Fibroblast of mammary gland (primary cell): ENCODE results near the gene MANSC1.

ENCODE experiments used
- DNase-seq: peaks from one replicate; pipeline ENCODE4 v3.0.0-alpha.2; 2010; ENCODE audit warnings: low read depth
- H3K4me3 ChIP-seq: 2 replicates; pipeline ENCODE4 v1.5.1; 2011; ENCODE audit warnings: low read depth, mild to moderate bottlenecking, low read length, moderate library complexity; ENCODE audit not compliant: control insufficient read depth
- TF ChIP-seq, protein P1 (sequence below): conservative IDR thresholded peaks from 2 replicates; pipeline ENCODE4 v1.5.1; 2011; ENCODE audit warnings: low read depth, low read length, inconsistent platforms; ENCODE audit not compliant: control insufficient read depth, insufficient read depth

Gene MANSC1

DNA sequence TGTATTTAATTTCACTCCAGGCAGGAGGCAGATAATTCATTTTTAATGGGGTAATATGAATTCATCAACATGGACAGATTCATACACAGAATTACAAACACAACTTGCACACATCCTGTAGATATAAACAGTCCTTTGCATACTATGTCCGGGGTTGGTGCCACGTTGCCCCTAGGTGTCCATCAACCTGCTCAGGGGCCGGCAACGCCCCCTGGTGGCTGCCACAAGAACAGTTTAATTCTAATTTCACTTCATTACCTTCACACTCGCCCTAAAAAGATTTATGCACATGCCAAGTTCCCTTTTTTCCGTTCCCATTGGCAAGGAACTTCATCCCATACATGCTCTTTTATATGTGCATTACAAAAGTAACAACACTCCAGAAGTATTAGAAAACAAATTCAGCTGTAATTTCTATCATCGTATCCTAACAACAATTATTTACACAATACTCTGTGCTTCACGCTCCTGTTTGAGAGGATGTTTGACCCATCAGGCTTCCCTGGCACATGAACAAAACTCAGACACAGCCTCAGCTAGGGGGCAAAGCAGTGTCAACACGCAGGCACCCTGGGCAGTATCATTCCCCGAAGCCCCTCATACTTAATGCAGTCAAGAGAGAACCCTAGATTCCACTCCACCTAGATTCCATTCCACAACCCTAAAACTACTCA lies 15.5 kb downstream of the MANSC1 start:
- H3K4me3 ChIP-seq: no peak overlapping the region
- TF ChIP-seq, protein P1, sequence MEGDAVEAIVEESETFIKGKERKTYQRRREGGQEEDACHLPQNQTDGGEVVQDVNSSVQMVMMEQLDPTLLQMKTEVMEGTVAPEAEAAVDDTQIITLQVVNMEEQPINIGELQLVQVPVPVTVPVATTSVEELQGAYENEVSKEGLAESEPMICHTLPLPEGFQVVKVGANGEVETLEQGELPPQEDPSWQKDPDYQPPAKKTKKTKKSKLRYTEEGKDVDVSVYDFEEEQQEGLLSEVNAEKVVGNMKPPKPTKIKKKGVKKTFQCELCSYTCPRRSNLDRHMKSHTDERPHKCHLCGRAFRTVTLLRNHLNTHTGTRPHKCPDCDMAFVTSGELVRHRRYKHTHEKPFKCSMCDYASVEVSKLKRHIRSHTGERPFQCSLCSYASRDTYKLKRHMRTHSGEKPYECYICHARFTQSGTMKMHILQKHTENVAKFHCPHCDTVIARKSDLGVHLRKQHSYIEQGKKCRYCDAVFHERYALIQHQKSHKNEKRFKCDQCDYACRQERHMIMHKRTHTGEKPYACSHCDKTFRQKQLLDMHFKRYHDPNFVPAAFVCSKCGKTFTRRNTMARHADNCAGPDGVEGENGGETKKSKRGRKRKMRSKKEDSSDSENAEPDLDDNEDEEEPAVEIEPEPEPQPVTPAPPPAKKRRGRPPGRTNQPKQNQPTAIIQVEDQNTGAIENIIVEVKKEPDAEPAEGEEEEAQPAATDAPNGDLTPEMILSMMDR: peak; percentile 85
- peak; percentile 51 for DNase-seq

DNA sequence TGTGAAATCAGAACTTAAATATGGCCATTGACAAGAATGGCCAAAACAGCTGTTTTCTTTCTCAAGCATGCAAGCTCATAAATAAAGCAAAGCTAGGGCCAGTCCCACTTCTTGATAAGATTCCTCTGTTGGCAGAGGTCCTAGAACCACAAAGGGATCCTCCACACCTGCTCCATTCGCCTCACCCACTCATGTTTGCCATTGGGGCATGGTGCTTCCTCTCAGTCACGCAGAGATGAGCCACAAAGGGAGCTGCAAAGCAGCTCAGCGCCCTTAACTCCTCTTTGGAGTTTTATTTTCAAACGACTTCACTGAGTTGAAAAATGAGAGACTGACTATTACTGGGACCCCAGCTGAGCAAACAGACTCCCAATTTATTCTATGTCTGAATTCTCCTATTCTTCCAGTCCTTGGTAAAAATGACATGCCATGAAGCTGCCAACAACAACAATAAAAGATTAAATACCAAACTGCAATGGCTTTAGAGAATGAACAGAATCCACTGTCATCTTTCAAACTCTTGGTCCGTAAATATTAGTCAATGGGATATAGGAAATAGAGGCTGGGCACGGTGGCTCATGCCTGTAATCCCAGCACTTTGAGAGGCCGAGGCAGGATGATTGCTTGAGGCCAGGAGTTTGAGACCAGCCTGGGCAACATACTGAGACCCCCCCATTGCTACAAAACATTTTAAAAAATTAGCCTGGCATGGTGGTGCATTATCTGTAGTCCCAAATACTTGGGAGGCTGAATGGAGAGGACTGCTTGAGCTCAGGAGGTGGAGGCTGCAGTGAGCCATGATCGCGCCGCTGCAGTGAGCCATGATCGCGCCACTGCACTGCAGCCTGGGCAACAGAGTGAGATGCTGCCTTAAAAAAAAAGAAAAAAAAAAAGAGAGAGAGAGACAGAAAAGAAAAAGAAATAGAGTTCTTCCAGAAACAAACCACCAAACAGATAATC lies 16.4 kb downstream of the MANSC1 start:
- H3K4me3 ChIP-seq: no peak overlapping the region
- DNase-seq: no peak
- TF ChIP-seq, protein P1: no peak

DNA sequence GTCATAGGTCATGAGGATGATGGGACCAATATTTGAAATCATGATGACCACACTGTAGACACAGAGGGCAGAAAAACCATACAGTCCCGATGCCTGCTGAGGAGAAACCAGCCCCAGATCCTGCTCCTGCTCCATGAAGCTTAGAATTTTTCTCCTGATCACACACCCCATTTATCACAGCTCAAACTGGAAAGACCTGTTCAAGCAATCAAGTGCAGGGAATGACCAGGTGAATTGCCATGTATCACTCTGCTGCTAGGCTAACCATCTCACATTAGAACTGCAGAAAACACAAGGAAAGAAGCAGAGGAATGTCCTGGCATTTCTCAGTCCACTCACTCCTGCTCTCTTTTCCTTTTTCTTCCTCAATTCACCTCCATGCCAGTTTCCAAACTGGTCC lies 18.1 kb downstream of the MANSC1 start:
- TF ChIP-seq, protein P1: no peak
- no peak overlapping the region for H3K4me3 ChIP-seq
- DNase-seq: no peak

DNA sequence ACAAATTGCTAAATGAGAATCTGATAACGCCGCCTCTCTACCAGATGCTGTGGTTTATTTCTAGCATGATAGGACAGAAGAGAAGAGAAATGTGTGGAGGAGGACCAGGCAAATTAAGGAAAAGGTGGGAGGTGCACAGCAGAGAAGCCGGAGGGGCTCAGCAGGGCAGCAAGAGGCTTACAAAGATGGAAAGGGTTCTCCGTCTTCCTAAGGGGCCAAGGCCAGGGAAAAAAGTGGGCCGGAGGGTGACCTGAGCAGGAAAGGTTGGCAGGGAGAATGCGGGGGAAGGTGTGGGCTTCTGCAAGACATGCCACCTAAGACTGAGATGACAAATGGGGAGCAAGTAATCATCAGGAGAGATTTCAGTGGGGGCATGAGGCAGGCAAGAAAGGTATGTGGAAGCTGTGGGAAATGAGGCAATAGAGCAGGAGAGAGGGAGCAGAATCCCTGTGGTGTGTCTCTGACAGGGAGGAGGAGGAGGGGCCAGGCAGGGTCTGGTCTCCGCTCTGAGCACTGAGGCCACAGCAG lies 18.7 kb downstream of the MANSC1 start:
- H3K4me3 ChIP-seq: no peak overlapping the region
- TF ChIP-seq, protein P1: no peak
- DNase-seq: no peak

DNA sequence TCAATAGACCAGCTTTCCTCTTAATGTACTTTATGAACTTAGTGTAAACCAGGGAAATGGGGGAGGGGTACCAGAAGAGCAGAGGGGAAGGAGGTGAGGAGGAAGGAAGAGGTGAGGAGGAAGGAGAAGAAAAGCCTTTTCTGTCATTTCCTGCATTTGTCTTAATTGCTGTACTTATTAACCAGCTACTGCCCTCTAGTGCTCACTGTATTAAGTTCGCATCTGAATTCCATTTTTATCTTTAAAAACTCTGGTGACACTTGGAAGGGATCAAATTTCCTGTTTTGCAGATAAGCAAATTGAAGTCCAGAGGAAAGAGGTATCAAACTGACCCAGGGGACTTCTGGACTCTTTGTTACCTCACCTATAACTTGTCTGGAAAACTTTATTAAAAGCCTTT lies 22.2 kb downstream of the MANSC1 start:
- DNase-seq: peak; percentile 76
- TF ChIP-seq, protein P1: peak; percentile 80

DNA sequence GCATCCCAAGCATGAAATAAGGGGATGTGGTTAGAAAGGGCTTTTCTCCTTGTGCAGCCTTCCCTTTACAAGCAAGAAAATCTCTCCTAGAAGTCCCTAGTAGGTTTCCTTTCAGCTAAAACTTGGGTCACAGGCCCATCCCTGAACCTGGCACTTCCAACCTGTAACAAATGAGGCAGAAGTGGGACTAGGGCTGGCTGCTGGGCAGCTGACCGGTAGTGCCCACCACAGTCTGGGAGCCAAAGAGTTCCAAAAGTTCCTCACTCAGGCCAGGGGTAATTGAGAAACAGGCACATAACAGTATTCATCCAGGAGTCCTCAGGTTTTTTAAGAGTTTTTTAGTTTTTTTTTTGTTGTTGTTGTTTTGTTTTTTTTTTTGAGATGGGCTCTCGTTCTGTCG lies 23.8 kb downstream of the MANSC1 start:
- H3K4me3 ChIP-seq: no peak overlapping the region
- TF ChIP-seq, protein P1: no peak
- no peak for DNase-seq

More for the DNA sequence above, 22.2 kb downstream of the MANSC1 start:
- H3K4me3 ChIP-seq: no peak overlapping the region
